SK-N-SH (cell line): ENCODE measurements around the gene MPO.

Experiments
- CHD2 ChIP-seq: fragments of 150-350 bp; IDR thresholded peaks from 2 replicates; pipeline ENCODE4 v1.6.1; 2018; ENCODE audit warnings: low read length; ENCODE audit not compliant: partially characterized antibody
- EZH2phosphoT487 ChIP-seq: fragments of 200-600 bp; sonication (generic); IDR thresholded peaks from 2 replicates; pipeline ENCODE4 v1.6.1; 2017; ENCODE audit warnings: low read depth, mixed run types, mild to moderate bottlenecking, antibody characterized with exemption, moderate library complexity, borderline replicate concordance
- NFIC ChIP-seq: IDR thresholded peaks from 2 replicates; pipeline ENCODE4 v1.4.0; 2012; ENCODE audit warnings: borderline replicate concordance
- NRF1 ChIP-seq: IDR thresholded peaks from 2 replicates; pipeline ENCODE4 v1.6.1; 2012; ENCODE audit warnings: low read depth, mild to moderate bottlenecking, low read length

DNA sequence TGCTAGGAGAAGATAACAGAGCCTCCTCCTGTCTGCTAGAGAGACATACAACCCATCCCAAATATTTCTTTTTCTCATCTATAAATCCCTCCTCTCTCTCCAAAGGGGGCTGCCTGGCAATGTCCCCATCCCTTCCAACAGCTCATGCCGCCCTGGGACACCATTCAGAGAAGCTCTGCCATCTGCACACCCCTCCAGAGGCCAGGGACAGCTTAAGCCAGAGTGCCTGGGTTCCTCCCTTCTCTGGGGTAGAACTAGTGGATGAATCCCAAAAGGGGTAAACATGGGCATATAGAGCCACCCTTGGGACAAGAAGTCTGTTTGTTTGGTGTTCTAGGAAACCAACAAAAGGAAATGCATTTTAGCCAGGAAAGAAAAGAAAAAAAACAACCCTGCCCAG, 44.9 kb downstream of the MPO start:
- TF ChIP-seq NRF1 (no peak), CHD2 (no peak), NFIC (no peak), EZH2phosphoT487 (no peak)
